ENCODE measurements around the gene APLP1. TPM values are rescaled to one million over a fixed set of nuclear protein-coding genes. Genes with fewer than 3 reads are reported as not detected.

APLP1 gene
- total RNA-seq, 1 experiment from 2014 or later: 2.0 TPM

GRCh38 chr19:35870798-35871197, 2.4 kb downstream of the APLP1 start:
- DNase-seq: no peak
- H3K4me1 ChIP-seq (replicated peaks; ENCODE audit: insufficient read depth): no peaks in the 10 kb centered on the region
- H3K27ac ChIP-seq: no peak overlapping the region
- H3K27me3 ChIP-seq (ENCODE audit: insufficient read depth, low read depth): peaks cover 50% of the 10 kb centered on the region
- intact Hi-C loops (cut with micrococcal nuclease; ENCODE audit: unreplicated experiment): no loop called here
- no peaks in the 10 kb centered on the region for H3K9me2 ChIP-seq (ENCODE audit: insufficient read depth)
- no peak overlapping the region for H3K4me3 ChIP-seq
- no peak for TF ChIP-seq EZH2 (IDR thresholded peaks at IDR 0.05; ENCODE audit: low read depth)
- no peak for TF ChIP-seq CTCF (conservative IDR thresholded peaks at IDR 0.05)
- BruUV-seq (replicated peaks): no TSS peak
- no peaks in the 10 kb centered on the region for H3K36me3 ChIP-seq (ENCODE audit: low read depth)
- H3K9me3 ChIP-seq (ENCODE audit: insufficient read depth, low read depth): no peaks in the 10 kb centered on the region
- POLR2A ChIA-PET (ENCODE audit: unreplicated experiment): interaction anchor here (0.6 kb wide), 1 partner anchor 215 kb away, joined by 3 read pairs; no protein-coding TSS in a partner anchor
- H3K4me2 ChIP-seq: no peak overlapping the region
- H2AFZ ChIP-seq: no peak overlapping the region
- CTCF ChIA-PET: no interaction called here
- H4K20me1 ChIP-seq (ENCODE audit: insufficient read depth): no peaks in the 10 kb centered on the region
- H3F3A ChIP-seq (ENCODE audit: insufficient read depth, low read depth): no peaks in the 10 kb centered on the region
- H3K79me2 ChIP-seq (ENCODE audit: low read depth): no peaks in the 10 kb centered on the region

DNA sequence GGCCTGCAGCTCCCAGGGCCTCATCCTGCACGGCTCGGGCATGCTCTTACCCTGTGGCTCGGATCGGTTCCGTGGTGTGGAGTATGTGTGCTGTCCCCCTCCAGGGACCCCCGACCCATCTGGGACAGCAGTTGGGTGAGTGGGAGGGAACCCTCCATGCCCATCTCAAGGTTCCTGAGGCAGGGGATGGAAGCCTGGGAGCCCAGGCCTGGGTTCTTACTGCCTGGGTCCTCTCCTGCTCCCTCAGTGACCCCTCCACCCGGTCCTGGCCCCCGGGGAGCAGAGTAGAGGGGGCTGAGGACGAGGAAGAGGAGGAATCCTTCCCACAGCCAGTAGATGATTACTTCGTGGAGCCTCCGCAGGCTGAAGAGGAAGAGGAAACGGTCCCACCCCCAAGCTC, 3.2 kb downstream of the APLP1 start:
- intact Hi-C loops (cut with micrococcal nuclease; ENCODE audit: unreplicated experiment): no loop called here
- CTCF ChIA-PET: no interaction called here
- no peaks in the 10 kb centered on the region for H3K79me2 ChIP-seq (ENCODE audit: low read depth)

GRCh38 chr19:35872180-35872579, 3.8 kb downstream of the APLP1 start:
- no peak overlapping the region for H3K27ac ChIP-seq
- TF ChIP-seq EZH2 (IDR thresholded peaks at IDR 0.05; ENCODE audit: low read depth) (no peak), CTCF (conservative IDR thresholded peaks at IDR 0.05) (no peak)
- H3K9me3 ChIP-seq (ENCODE audit: insufficient read depth, low read depth): no peaks in the 10 kb centered on the region
- POLR2A ChIA-PET (ENCODE audit: unreplicated experiment): no interaction called here
- no peaks in the 10 kb centered on the region for H3K79me2 ChIP-seq (ENCODE audit: low read depth)
- H3K4me2 ChIP-seq: no peak overlapping the region
- no peaks in the 10 kb centered on the region for H3F3A ChIP-seq (ENCODE audit: insufficient read depth, low read depth)
- intact Hi-C loops (cut with micrococcal nuclease; ENCODE audit: unreplicated experiment): no loop called here
- no peak overlapping the region for H3K4me3 ChIP-seq
- no TSS peak for BruUV-seq (replicated peaks)
- H3K27me3 ChIP-seq (ENCODE audit: insufficient read depth, low read depth): peaks cover 50% of the 10 kb centered on the region
- no peak overlapping the region for H2AFZ ChIP-seq
- no peaks in the 10 kb centered on the region for H3K4me1 ChIP-seq (replicated peaks; ENCODE audit: insufficient read depth)
- H4K20me1 ChIP-seq (ENCODE audit: insufficient read depth): no peaks in the 10 kb centered on the region
- CTCF ChIA-PET: no interaction called here
- no peak for DNase-seq
- H3K9me2 ChIP-seq (ENCODE audit: insufficient read depth): no peaks in the 10 kb centered on the region
- no peaks in the 10 kb centered on the region for H3K36me3 ChIP-seq (ENCODE audit: low read depth)

More for the DNA sequence above, 3.2 kb downstream of the APLP1 start:
- no peaks in the 10 kb centered on the region for H3K36me3 ChIP-seq (ENCODE audit: low read depth)
- POLR2A ChIA-PET (ENCODE audit: unreplicated experiment): no interaction called here
- no peak for TF ChIP-seq CTCF (conservative IDR thresholded peaks at IDR 0.05)
- TF ChIP-seq EZH2 (IDR thresholded peaks at IDR 0.05; ENCODE audit: low read depth): no peak
- no peaks in the 10 kb centered on the region for H3K9me3 ChIP-seq (ENCODE audit: insufficient read depth, low read depth)
- no peak overlapping the region for H3K4me2 ChIP-seq
- H3K4me3 ChIP-seq: no peak overlapping the region
- no peaks in the 10 kb centered on the region for H4K20me1 ChIP-seq (ENCODE audit: insufficient read depth)
- H3K4me1 ChIP-seq (replicated peaks; ENCODE audit: insufficient read depth): no peaks in the 10 kb centered on the region
- no peak overlapping the region for H3K27ac ChIP-seq
- no peaks in the 10 kb centered on the region for H3K9me2 ChIP-seq (ENCODE audit: insufficient read depth)
- no peaks in the 10 kb centered on the region for H3F3A ChIP-seq (ENCODE audit: insufficient read depth, low read depth)
- peaks cover 50% of the 10 kb centered on the region for H3K27me3 ChIP-seq (ENCODE audit: insufficient read depth, low read depth)
- no peak overlapping the region for H2AFZ ChIP-seq
- BruUV-seq (replicated peaks): no TSS peak
- no peak for DNase-seq
